Esophagus squamous epithelium (tissue), 5 donors: ENCODE results near the gene EID3. TPM values are rescaled to one million over a fixed set of nuclear protein-coding genes. Genes with fewer than 3 reads are reported as not detected.

Source experiments
- DNase-seq: peaks from one replicate; lab custom pipeline; 2025; lab: John Stamatoyannopoulos, UW
- H3K27ac ChIP-seq, 4 donors: fragments of 200-600 bp; sonication (generic); one replicate each; pipeline ENCODE4 v1.5.1; 2016 to 2019; ENCODE audit warnings: mild to moderate bottlenecking in 1 of 4
- H3K27me3 ChIP-seq, 4 donors: fragments of 200-600 bp; sonication (generic); 1 replicate in 3 of 4; 2 replicates in 1 of 4; pipeline versions ENCODE4 v1.5.1 to v1.6.0; 2017 to 2021; ENCODE audit warnings: antibody characterized with exemption in 1 of 4
- H3K36me3 ChIP-seq, 3 donors: fragments of 200-600 bp; sonication (generic); one replicate each; pipeline ENCODE4 v1.5.1; 2016 to 2019
- H3K4me1 ChIP-seq, 3 donors: fragments of 200-600 bp; sonication (generic); one replicate each; pipeline ENCODE4 v1.5.1; 2017 to 2019
- H3K4me3 ChIP-seq, 4 donors: fragments of 200-600 bp; sonication (generic); 1 replicate in 3 of 4; 2 replicates in 1 of 4; pipeline ENCODE4 v1.5.1; 2016 to 2019; ENCODE audit warnings: mild to moderate bottlenecking in 2 of 4, moderate library complexity in 1 of 4
- H3K9me3 ChIP-seq, 3 donors: fragments of 200-600 bp; sonication (generic); one replicate each; pipeline ENCODE4 v1.5.1; 2016 to 2019
- CTCF ChIP-seq, 6 experiments: fragments of 450-650 bp in 4 of 6; fragments of 200-600 bp in 2 of 6; sonication (generic) in 2 of 6; IDR thresholded peaks; one replicate each; pipeline ENCODE4 v1.5.1; 2016 to 2019; ENCODE audit warnings: antibody characterized with exemption in 6 of 6, mild to moderate bottlenecking in 4 of 6, moderate library complexity in 4 of 6
- POLR2A ChIP-seq, 4 donors: fragments of 450-650 bp; IDR thresholded peaks; one replicate each; pipeline ENCODE4 v1.6.1; 2017; ENCODE audit warnings: antibody characterized with exemption in 4 of 4, mild to moderate bottlenecking in 4 of 4, moderate library complexity in 3 of 4
- WGBS, 2 donors: methylation state at CpG; one replicate each; pipeline ENCODE4 v1.1.5; 2018; 5-methylcytosine and 5-hydroxymethylcytosine counted together
- intact Hi-C: fragments of 100-400 bp; cut with DNase I; formaldehyde crosslinking; loops from one replicate; pipeline ENCODE4 v1.15.0; 2022
- total RNA-seq, 4 donors: library from RNA; depleted of rRNA; stranded (reverse); fragments of >200 nt; gene quantifications; one replicate each; pipeline ENCODE4 v1.1.0, GENCODE V29; 2016
- donor health status: DM: yes; HTN: yes; CAD: no.

EID3 gene
- total RNA-seq = 10 to 100 TPM in 2 of 4 donors, 1 to 10 TPM in 2; 1.8 to 17.1 (median 7.0) TPM

DNA sequence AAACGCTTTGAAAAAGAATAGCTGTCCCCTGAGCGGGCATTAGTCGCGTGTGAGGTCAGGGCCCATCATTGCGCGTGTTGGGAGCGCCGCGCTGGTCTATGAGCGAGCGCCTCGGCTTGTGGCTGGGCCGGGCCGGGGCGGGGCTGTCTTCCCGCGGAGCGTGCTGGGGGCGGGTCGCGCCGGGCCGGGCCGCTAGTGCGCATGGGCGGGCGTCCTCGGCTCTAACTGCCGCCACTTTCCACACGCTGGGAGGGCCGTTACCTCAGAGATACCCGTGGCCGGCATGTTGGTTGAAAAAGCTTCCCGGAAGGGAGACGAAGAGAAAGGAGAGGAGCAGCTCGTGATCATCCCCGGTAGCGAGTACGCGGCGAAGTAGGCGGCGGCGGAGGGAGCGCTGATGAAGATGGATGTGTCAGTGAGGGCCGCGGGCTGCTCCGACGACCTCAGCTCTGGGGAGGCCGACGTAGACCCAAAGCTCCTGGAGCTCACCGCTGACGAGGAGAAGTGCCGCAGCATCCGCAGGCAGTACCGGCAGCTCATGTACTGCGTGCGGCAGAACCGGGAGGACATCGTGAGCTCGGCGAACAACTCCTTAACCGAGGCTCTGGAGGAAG, at the start of gene EID3:
Gene EID3, plus strand, starts transcription at position 202 of the 614 bp plus-strand sequence. Its CDS starts 196 bp downstream, at position 398.
- H3K36me3 ChIP-seq = peaks cover 0 to 27% (median 0%) of the 10 kb centered on the region in 3 donors

GRCh38 chr12:104257913-104258472, 45.5 kb upstream of the EID3 start:
- intact Hi-C loops = no loop called here
- no peaks in the 10 kb centered on the region for H3K27me3 ChIP-seq
- no peak for TF ChIP-seq POLR2A (IDR thresholded peaks at IDR 0.05)
- TF ChIP-seq CTCF (IDR thresholded peaks at IDR 0.05) = peak in 1 of 6 experiments; percentile 7
- no peak overlapping the region for H3K4me3 ChIP-seq
- no peaks in the 10 kb centered on the region for H3K9me3 ChIP-seq
- no peaks in the 10 kb centered on the region for H3K36me3 ChIP-seq
- peaks cover 0 to 5% (median 0%) of the 10 kb centered on the region in 3 donors for H3K4me1 ChIP-seq
- no peak for DNase-seq
- no peak overlapping the region for H3K27ac ChIP-seq

More for the DNA sequence above, at the start of gene EID3:
- DNase-seq = peak; percentile 20
- H3K4me3 ChIP-seq = peak within 1 kb of the TSS; percentile 23 to 63 (median 46)
- TF ChIP-seq POLR2A (IDR thresholded peaks at IDR 0.05) (peak in 1 of 4 donors; percentile 40), CTCF (IDR thresholded peaks at IDR 0.05) (no peak)
- H3K27me3 ChIP-seq = no peaks in the 10 kb centered on the region
- H3K27ac ChIP-seq = peak within 1 kb of the TSS; percentile 30 to 82 (median 70)
- H3K9me3 ChIP-seq = no peaks in the 10 kb centered on the region
- intact Hi-C loops = no loop called here
- H3K4me1 ChIP-seq = peaks cover 6 to 87% (median 15%) of the 10 kb centered on the region in 3 donors
- 15 to 39% methylated on average over 21 to 46 of the region's 63 CpGs for WGBS, 2 donors

DNA sequence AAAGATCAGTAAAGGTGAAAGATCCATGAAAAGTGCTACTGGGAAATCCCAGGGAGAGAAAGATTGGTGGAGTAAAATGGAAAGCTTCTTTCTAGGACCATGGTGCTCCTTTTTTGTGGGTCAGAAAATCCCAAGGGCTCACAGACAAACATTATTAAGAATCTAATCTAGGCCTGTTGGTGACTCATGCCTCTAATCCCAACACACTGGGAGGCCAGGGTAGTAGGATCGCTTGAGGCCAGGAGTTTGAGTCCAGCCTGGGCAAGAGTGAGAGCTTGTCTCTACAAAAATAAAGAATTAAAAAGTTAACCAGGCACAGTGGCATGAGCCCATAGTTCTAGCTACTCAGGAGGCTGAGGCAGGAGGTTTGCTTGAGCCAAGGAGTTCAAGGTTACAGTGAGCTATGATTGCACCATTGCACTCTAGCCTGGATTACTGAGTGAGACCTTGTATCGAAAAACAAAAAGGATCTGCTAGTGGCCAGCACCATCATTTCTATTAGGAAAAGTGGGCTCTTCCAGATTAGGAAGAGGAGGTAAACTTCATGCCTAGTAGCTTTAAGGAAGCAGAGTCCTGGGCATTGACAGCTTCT, 45.0 kb upstream of the EID3 start:
- H3K27me3 ChIP-seq = no peaks in the 10 kb centered on the region
- intact Hi-C loops = no loop called here
- no peak for TF ChIP-seq POLR2A (IDR thresholded peaks at IDR 0.05)
- no peak for TF ChIP-seq CTCF (IDR thresholded peaks at IDR 0.05)
- H3K4me1 ChIP-seq = peaks cover 0 to 5% (median 5%) of the 10 kb centered on the region in 3 donors
- H3K36me3 ChIP-seq = no peaks in the 10 kb centered on the region
- no peak overlapping the region for H3K4me3 ChIP-seq
- H3K9me3 ChIP-seq = no peaks in the 10 kb centered on the region
- no peak for DNase-seq
- H3K27ac ChIP-seq = no peak overlapping the region
- WGBS, 2 donors = 62 to 75% methylated on average over 2 of the region's 2 CpGs

DNA sequence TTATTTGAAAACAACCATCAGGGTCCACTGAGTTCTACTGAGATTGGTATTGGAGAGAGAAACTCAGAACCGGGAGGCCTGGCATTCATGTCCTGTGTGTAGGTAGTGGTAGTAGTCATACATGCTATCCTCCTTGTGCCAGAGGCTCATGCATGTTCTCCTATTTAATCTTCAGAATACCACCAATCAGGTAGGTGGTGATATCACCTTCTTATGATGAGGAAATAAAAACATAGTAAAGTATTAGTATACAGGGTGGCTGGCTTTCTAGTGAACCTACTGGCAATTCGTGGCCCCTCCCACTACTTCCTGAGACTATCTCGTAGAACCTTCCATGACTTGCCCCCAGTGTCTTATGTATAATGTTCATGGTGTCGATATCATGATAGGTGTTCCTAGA, 40.5 kb upstream of the EID3 start:
- TF ChIP-seq POLR2A (IDR thresholded peaks at IDR 0.05) (no peak), CTCF (IDR thresholded peaks at IDR 0.05) (no peak)
- no peaks in the 10 kb centered on the region for H3K27me3 ChIP-seq
- WGBS, 2 donors = 57 to 75% methylated on average over 4 of the region's 4 CpGs
- no peaks in the 10 kb centered on the region for H3K9me3 ChIP-seq
- peaks cover 0 to 12% (median 5%) of the 10 kb centered on the region in 3 donors for H3K4me1 ChIP-seq
- intact Hi-C loops = no loop called here
- no peak overlapping the region for H3K4me3 ChIP-seq
- H3K27ac ChIP-seq = no peak overlapping the region
- DNase-seq = no peak
- H3K36me3 ChIP-seq = no peaks in the 10 kb centered on the region
